PC-9 (cell line): ENCODE results near the gene CYFIP1. TPM values are rescaled to one million over a fixed set of nuclear protein-coding genes. Genes with fewer than 3 reads are reported as not detected.

Experiments
- BruUV-seq: library from RNA; stranded (reverse); fragments of 400-500 nt; replicated peaks from 2 replicates; lab custom pipeline; 2021; lab: Mats Ljungman, UMichigan
- CTCF ChIA-PET: fragments of 300-600 bp; sonication (Branson Sonifier 250); formaldehyde crosslinking; loops from one replicate; lab custom pipeline; 2022; ENCODE audit warnings: antibody characterized with exemption; lab: Charles Lee
- POLR2A ChIA-PET: fragments of 300-600 bp; sonication (Branson Sonifier 250); formaldehyde crosslinking; loops from one replicate; lab custom pipeline; 2022; ENCODE audit warnings: antibody characterized with exemption; ENCODE audit not compliant: unreplicated experiment; lab: Charles Lee
- DNase-seq, 2 experiments: peaks; one replicate each; pipeline versions ENCODE4 v3.0.0 to v3.0.0-alpha.2; 2015 to 2022; ENCODE audit warnings: mixed read lengths in 1 of 2
- H2AFZ ChIP-seq: fragments of 200-600 bp; sonication (generic); 2 replicates; pipeline ENCODE4 v1.8.1; 2017; ENCODE audit warnings: antibody characterized with exemption
- H3F3A ChIP-seq: fragments of 200-600 bp; sonication (generic); 2 replicates; pipeline ENCODE4 v1.8.1; 2017; ENCODE audit warnings: antibody characterized with exemption, mild to moderate bottlenecking, low read depth; ENCODE audit not compliant: insufficient read depth
- H3K27ac ChIP-seq: fragments of 200-600 bp; sonication (generic); 2 replicates; pipeline ENCODE4 v1.6.1; 2016; ENCODE audit warnings: mixed run types
- H3K27me3 ChIP-seq: fragments of 200-600 bp; sonication (generic); 2 replicates; pipeline ENCODE4 v1.6.1; 2016; ENCODE audit warnings: low read depth, mixed run types; ENCODE audit not compliant: insufficient read depth
- H3K36me3 ChIP-seq: fragments of 200-600 bp; sonication (generic); 2 replicates; pipeline ENCODE4 v1.6.1; 2016; ENCODE audit warnings: low read depth, mixed run types
- H3K4me1 ChIP-seq: fragments of 200-600 bp; sonication (generic); replicated peaks from 2 replicates; pipeline ENCODE4 v1.6.1; 2016; ENCODE audit warnings: mixed run types; ENCODE audit not compliant: insufficient read depth
- H3K4me2 ChIP-seq: fragments of 200-600 bp; sonication (generic); 2 replicates; pipeline ENCODE4 v1.6.1; 2017; ENCODE audit warnings: mixed run types
- H3K4me3 ChIP-seq: fragments of 200-600 bp; sonication (generic); 2 replicates; pipeline ENCODE4 v1.6.1; 2016; ENCODE audit warnings: mixed run types
- H3K79me2 ChIP-seq: fragments of 200-600 bp; sonication (generic); 2 replicates; pipeline ENCODE4 v1.6.1; 2017; ENCODE audit warnings: low read depth, mixed run types
- H3K9me2 ChIP-seq: fragments of 200-600 bp; sonication (generic); 2 replicates; pipeline ENCODE4 v1.8.1; 2017; ENCODE audit warnings: mild to moderate bottlenecking; ENCODE audit not compliant: insufficient read depth
- H3K9me3 ChIP-seq: fragments of 200-600 bp; sonication (generic); 2 replicates; pipeline ENCODE4 v1.8.1; 2016; ENCODE audit warnings: low read depth; ENCODE audit not compliant: insufficient read depth
- H4K20me1 ChIP-seq: fragments of 200-600 bp; sonication (generic); 2 replicates; pipeline ENCODE4 v1.8.1; 2017; ENCODE audit not compliant: insufficient read depth
- EZH2 ChIP-seq: fragments of 200-600 bp; sonication (generic); IDR thresholded peaks from 2 replicates; pipeline ENCODE4 v1.8.0; 2017; ENCODE audit warnings: antibody characterized with exemption, low read depth
- intact Hi-C: fragments of 100-400 bp; cut with micrococcal nuclease; formaldehyde crosslinking; loops from one replicate; pipeline ENCODE4 v1.10.0; 2022; ENCODE audit not compliant: unreplicated experiment
- total RNA-seq: library from RNA; stranded (reverse); gene quantifications from 2 replicates; pipeline ENCODE4 v1.2.3, GENCODE V29; 2021
- TF ChIP-seq, protein P1 (sequence below): fragments of 200-600 bp; sonication (generic); conservative IDR thresholded peaks from 2 replicates; pipeline ENCODE4 v1.6.1; 2017; ENCODE audit warnings: mixed run types, antibody characterized with exemption, mild to moderate bottlenecking, moderate library complexity

The CYFIP1 gene
- total RNA-seq, 1 experiment from 2014 or later, result 114 TPM

DNA sequence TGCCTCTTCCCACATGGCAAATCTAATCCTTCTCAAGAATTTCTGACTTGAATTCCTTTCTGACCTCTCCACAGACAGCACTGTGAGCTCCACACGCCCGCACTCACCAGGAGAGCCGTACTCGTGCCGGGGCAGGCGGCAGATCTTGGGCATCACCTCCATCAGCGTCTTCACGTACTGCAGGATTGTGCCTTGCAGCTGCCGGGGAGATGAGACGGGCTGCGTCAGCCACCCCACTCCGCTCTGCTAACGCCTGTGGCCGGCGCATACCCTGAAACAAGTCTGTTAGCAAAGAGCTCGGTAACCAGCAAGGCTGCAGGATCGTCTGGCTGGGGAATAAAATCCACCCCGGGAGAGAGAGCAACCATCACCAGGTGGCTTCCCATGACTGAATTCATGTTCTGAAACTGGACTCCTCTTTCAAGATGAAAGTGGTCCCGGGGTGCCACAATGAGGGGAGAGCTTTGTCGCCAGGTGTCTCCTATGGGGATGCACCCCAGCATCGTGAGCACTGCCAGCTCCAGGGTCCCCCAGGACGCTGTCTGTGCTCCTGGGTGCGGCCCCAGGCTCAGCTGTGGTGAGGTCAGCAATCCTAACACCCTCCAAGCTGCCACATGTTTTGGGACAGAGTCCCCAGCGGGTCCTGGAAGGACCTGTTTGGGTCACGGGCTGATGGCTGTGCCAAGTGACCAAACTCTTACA lies 98.3 kb downstream of the CYFIP1 start:
- POLR2A ChIA-PET, result no interaction called here
- no TSS peak for BruUV-seq

DNA sequence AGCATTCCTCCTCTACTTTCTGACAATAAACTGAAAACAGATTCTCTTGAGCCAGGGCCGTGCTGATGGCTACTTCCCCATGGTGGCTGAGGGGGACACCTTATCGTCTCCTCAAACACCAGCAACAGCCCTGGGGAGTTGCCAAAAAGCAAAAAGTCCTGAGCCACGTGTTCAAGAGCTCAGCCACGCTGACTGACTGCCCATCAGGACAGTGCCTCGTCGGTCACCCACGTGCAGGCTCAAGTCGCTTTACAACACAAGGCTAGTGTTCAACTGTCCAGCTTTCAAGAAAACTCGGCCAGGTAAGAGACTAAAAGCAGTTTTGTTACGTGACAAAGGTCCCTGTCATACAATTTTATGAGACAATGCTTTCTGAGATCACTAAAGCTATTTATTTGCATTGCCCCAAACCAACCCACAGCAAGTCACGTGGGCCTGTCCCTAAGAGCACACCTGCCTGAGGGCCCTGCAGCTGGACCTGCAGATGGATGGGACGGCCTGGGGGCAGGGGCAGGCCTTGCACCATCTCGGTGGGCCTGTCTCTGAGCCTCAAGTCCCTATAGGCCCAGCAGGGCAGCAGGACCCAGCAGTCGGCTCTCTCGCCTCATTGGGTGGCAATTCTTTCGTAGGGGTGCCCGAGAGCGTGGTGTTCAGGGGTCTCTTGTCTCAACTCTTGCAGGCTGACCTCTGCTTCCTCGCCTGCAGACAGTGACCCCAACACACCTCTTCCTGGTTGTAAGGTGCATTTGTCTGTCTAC lies 99.0 kb downstream of the CYFIP1 start:
- intact Hi-C loops, result no loop called here
- ChIA-PET POLR2A (interaction anchor here (0.7 kb wide), 1 partner anchor 101 kb away, joined by 4 read pairs; no protein-coding TSS in a partner anchor), CTCF (no interaction called here)
- no peaks in the 10 kb centered on the region for H3K79me2 ChIP-seq
- H3K9me2 ChIP-seq, result no peaks in the 10 kb centered on the region
- no peak overlapping the region for H3K27ac ChIP-seq
- no peaks in the 10 kb centered on the region for H3K9me3 ChIP-seq
- no peak overlapping the region for H3K4me3 ChIP-seq
- no peaks in the 10 kb centered on the region for H3K36me3 ChIP-seq
- BruUV-seq, result no TSS peak
- H3F3A ChIP-seq, result no peaks in the 10 kb centered on the region
- TF ChIP-seq, protein P1, sequence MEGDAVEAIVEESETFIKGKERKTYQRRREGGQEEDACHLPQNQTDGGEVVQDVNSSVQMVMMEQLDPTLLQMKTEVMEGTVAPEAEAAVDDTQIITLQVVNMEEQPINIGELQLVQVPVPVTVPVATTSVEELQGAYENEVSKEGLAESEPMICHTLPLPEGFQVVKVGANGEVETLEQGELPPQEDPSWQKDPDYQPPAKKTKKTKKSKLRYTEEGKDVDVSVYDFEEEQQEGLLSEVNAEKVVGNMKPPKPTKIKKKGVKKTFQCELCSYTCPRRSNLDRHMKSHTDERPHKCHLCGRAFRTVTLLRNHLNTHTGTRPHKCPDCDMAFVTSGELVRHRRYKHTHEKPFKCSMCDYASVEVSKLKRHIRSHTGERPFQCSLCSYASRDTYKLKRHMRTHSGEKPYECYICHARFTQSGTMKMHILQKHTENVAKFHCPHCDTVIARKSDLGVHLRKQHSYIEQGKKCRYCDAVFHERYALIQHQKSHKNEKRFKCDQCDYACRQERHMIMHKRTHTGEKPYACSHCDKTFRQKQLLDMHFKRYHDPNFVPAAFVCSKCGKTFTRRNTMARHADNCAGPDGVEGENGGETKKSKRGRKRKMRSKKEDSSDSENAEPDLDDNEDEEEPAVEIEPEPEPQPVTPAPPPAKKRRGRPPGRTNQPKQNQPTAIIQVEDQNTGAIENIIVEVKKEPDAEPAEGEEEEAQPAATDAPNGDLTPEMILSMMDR, result no peak
- no peak for TF ChIP-seq EZH2
- no peaks in the 10 kb centered on the region for H3K27me3 ChIP-seq
- H2AFZ ChIP-seq, result no peak overlapping the region
- H3K4me1 ChIP-seq, result no peaks in the 10 kb centered on the region
- no peaks in the 10 kb centered on the region for H4K20me1 ChIP-seq
- no peak overlapping the region for H3K4me2 ChIP-seq
- no peak for DNase-seq

More for the DNA sequence above, 98.3 kb downstream of the CYFIP1 start:
- TF ChIP-seq EZH2, result no peak
- TF ChIP-seq, protein P1, result no peak
- DNase-seq, result no peak
- no peak overlapping the region for H3K4me3 ChIP-seq
- CTCF ChIA-PET, result no interaction called here
- H3K79me2 ChIP-seq, result no peaks in the 10 kb centered on the region
- H3K9me2 ChIP-seq, result no peaks in the 10 kb centered on the region
- no peak overlapping the region for H2AFZ ChIP-seq
- no peaks in the 10 kb centered on the region for H3K36me3 ChIP-seq
- H3K9me3 ChIP-seq, result no peaks in the 10 kb centered on the region
- intact Hi-C loops, result no loop called here
- H4K20me1 ChIP-seq, result no peaks in the 10 kb centered on the region
- H3K4me1 ChIP-seq, result no peaks in the 10 kb centered on the region
- H3F3A ChIP-seq, result no peaks in the 10 kb centered on the region
- H3K27ac ChIP-seq, result no peak overlapping the region
- no peak overlapping the region for H3K4me2 ChIP-seq
- H3K27me3 ChIP-seq, result no peaks in the 10 kb centered on the region

DNA sequence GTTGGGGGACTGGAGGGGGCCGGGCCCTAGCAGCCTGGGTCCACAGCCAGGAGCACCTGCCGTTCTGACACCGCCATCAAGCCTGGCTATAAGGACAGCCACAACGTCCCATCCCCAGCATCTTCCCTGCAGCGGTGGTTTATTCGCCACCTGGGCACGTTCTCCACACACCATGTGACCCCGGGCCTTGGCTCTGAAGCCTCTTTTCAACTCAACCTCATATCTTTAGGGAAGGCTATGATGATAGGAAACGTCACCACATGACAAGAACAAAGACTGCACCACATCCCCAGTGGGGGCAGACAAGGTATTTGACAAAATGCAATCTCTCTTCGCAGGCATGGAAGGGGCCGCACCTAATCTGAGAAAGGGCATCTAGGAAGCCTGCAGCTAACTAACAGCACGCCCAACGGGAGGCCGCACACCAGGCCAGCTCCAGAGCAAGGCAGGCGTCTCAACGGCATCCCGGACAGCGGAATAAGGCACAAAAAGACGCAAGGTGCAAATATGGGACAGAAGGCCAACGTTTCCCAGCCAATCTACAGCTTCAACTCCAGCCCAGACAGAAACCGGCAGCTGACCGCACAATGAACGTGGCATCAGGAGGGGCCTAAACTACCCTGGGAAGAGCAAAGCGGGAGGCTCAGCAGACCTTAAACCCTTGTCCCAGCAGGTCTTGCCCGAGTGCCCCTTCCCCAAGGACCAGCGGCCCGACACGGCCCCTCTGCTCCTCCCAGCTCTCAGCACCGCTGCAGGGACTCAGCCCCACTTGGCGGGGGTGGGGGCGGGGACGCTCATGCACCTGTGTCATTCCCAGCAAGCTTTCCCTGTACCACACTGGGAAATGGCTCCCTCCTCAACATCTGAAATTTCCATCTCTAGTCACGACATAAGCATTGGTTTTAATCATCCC lies 99.8 kb downstream of the CYFIP1 start:
- Histone ChIP-seq H3K9me2 (no peaks in the 10 kb centered on the region), H3K27me3 (no peaks in the 10 kb centered on the region), H3K4me3 (no peak overlapping the region), H3K36me3 (no peaks in the 10 kb centered on the region), H3K9me3 (no peaks in the 10 kb centered on the region), H3F3A (no peaks in the 10 kb centered on the region), H3K4me2 (no peak overlapping the region), H2AFZ (no peak overlapping the region), H3K79me2 (no peaks in the 10 kb centered on the region), H3K27ac (no peak overlapping the region), H4K20me1 (no peaks in the 10 kb centered on the region), H3K4me1 (no peaks in the 10 kb centered on the region)
- intact Hi-C loops, result no loop called here
- DNase-seq, result no peak
- TF ChIP-seq EZH2, result no peak
- TF ChIP-seq, protein P1, result no peak
- no TSS peak for BruUV-seq
- ChIA-PET CTCF (no interaction called here), POLR2A (interaction anchor here (0.7 kb wide), 1 partner anchor 102 kb away, joined by 4 read pairs; no protein-coding TSS in a partner anchor)
